Brain microvascular endothelial cell (primary cell): ENCODE measurements around the gene EVC.
A peak's percentile ranks its signal among the peaks of the same experiment; 100 is the strongest.

Experiments
- DNase-seq: peaks from one replicate; pipeline ENCODE4 v3.0.0-alpha.2; 2020
- H3K27ac ChIP-seq: fragments of 250-450 bp; sonication (Bioruptor Pico); 2 replicates; pipeline ENCODE4 v1.5.1; 2020; ENCODE audit warnings: mild to moderate bottlenecking, moderate library complexity
- H3K27me3 ChIP-seq: fragments of 250-450 bp; sonication (Bioruptor Pico); replicated peaks from 2 replicates; pipeline ENCODE4 v1.5.1; 2020; ENCODE audit warnings: mild to moderate bottlenecking
- H3K36me3 ChIP-seq: fragments of 250-450 bp; sonication (Bioruptor Pico); replicated peaks from 2 replicates; pipeline ENCODE4 v1.5.1; 2020; ENCODE audit warnings: mild to moderate bottlenecking
- H3K4me3 ChIP-seq: 2 replicates; pipeline ENCODE4 v1.5.1; 2011; ENCODE audit warnings: low read depth, mild to moderate bottlenecking, control low read depth, low read length, moderate library complexity
- CTCF ChIP-seq: IDR thresholded peaks from 2 replicates; pipeline ENCODE4 v1.5.1; 2011; ENCODE audit warnings: low read depth, mild to moderate bottlenecking, moderate library complexity, low read length, control low read depth, inconsistent platforms; ENCODE audit errors: missing control alignments
- in situ Hi-C: cut with HindIII; loops from 2 replicates; pipeline ENCODE4 v1.10.0; 2017; ENCODE audit warnings: low sequenced_read_pairs, low pct_ligation_motif_present

The EVC gene

GRCh38 chr4:5710961-5711478 lies at the start of gene EVC:
Gene EVC, plus strand, starts transcription at chr4:5711201. Its CDS starts 180 bp downstream, at chr4:5711381.
- peak; percentile 78 for DNase-seq
- Histone ChIP-seq H3K36me3 (peaks cover 5% of the 10 kb centered on the region), H3K4me3 (peak within 1 kb of the TSS; percentile 77), H3K27me3 (no peaks in the 10 kb centered on the region), H3K27ac (peak within 1 kb of the TSS; percentile 90)
- TF ChIP-seq CTCF = no peak
- in situ Hi-C loops = no loop called here

GRCh38 chr4:5661237-5661636 lies 49.8 kb upstream of the EVC start:
- no peak overlapping the region for H3K4me3 ChIP-seq
- no peak overlapping the region for H3K27ac ChIP-seq
- no peaks in the 10 kb centered on the region for H3K27me3 ChIP-seq
- in situ Hi-C loops = no loop called here
- DNase-seq = no peak
- TF ChIP-seq CTCF = no peak
- peaks cover 6% of the 10 kb centered on the region for H3K36me3 ChIP-seq

GRCh38 chr4:5662555-5662954 lies 48.4 kb upstream of the EVC start:
- no peak for TF ChIP-seq CTCF
- DNase-seq = no peak
- Histone ChIP-seq H3K27me3 (no peaks in the 10 kb centered on the region), H3K36me3 (peaks cover 6% of the 10 kb centered on the region), H3K4me3 (no peak overlapping the region), H3K27ac (no peak overlapping the region)
- in situ Hi-C loops = no loop called here

- in situ Hi-C loops = no loop called here
- TF ChIP-seq CTCF = no peak
- peaks cover 6% of the 10 kb centered on the region for H3K36me3 ChIP-seq
- no peak for DNase-seq
- H3K27ac ChIP-seq = no peak overlapping the region
- H3K27me3 ChIP-seq = no peaks in the 10 kb centered on the region
- H3K4me3 ChIP-seq = no peak overlapping the region
Measured at GRCh38 chr4:5664778-5665177, 46.2 kb upstream of the EVC start.

GRCh38 chr4:5666741-5667140 lies 44.3 kb upstream of the EVC start:
- no peak for DNase-seq
- Histone ChIP-seq H3K4me3 (no peak overlapping the region), H3K27ac (no peak overlapping the region), H3K27me3 (no peaks in the 10 kb centered on the region), H3K36me3 (peaks cover 4% of the 10 kb centered on the region)
- in situ Hi-C loops = no loop called here
- TF ChIP-seq CTCF = no peak

GRCh38 chr4:5676763-5677162 lies 34.2 kb upstream of the EVC start:
- H3K27me3 ChIP-seq = no peaks in the 10 kb centered on the region
- H3K27ac ChIP-seq = no peak overlapping the region
- no peak overlapping the region for H3K4me3 ChIP-seq
- peaks cover 21% of the 10 kb centered on the region for H3K36me3 ChIP-seq
- no peak for DNase-seq
- no peak for TF ChIP-seq CTCF
- in situ Hi-C loops = no loop called here
